Peyer's patch (tissue), 4 donors: ENCODE data around the gene BCKDHA.
A peak's percentile ranks its signal among the peaks of the same experiment; 100 is the strongest.

Experiments
- POLR2A ChIP-seq, 2 donors: fragments of 450-650 bp; IDR thresholded peaks; one replicate each; pipeline ENCODE4 v1.5.1; 2017; ENCODE audit warnings: antibody characterized with exemption in 2 of 2, mild to moderate bottlenecking in 2 of 2, moderate library complexity in 2 of 2
- TF ChIP-seq, protein P1 (sequence below), 6 experiments: fragments of 450-650 bp in 4 of 6; fragments of 200-600 bp in 2 of 6; sonication (generic) in 1 of 6; IDR thresholded peaks; one replicate each; pipeline ENCODE4 v1.5.1; 2017 to 2019; ENCODE audit warnings: antibody characterized with exemption in 6 of 6, mild to moderate bottlenecking in 3 of 6, moderate library complexity in 1 of 6

DNA sequence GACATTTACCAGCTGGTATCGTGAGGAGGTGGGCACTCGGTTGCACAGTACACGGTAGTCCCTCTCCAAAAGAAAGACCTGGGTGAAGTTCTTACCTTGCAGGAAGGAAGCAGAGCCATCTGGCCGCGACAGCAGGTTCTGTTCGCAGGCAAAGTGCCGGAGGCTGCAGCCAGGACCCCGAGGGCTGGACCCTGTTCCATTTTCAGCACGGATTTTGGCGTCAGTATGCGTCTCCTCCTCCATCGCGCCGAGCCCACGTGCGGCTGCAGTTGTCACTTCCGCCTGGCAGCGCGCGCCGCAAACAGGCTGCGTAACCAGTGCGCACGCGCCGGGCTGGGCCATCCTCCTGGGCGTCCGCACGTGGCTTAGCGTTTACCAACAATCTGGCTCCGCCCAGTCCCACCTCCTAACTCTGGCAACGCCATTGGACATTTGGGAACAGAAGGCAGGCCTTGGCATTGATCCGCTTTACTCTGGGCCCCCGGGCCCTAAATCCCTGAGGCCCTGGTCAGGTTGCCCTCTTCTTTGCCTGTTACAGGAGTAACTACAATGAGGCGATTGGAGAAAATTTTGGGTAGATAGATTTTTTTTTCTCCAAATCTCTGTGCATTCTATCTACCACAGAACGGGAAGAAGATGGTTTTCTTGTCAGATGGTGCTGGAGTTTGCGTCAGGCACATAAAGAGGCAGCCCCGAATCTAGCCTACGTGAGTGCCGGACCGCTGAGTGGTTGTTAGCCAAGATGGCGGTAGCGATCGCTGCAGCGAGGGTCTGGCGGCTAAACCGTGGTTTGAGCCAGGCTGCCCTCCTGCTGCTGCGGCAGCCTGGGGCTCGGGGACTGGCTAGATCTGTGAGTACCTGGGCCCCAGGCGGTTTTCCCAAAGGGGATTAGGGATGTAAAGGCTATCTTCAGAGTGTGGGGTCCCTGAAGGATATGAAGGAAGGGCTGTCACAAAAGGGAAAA, at the start of gene BCKDHA, which contains the start of gene EXOSC5:
- TF ChIP-seq, protein P1, sequence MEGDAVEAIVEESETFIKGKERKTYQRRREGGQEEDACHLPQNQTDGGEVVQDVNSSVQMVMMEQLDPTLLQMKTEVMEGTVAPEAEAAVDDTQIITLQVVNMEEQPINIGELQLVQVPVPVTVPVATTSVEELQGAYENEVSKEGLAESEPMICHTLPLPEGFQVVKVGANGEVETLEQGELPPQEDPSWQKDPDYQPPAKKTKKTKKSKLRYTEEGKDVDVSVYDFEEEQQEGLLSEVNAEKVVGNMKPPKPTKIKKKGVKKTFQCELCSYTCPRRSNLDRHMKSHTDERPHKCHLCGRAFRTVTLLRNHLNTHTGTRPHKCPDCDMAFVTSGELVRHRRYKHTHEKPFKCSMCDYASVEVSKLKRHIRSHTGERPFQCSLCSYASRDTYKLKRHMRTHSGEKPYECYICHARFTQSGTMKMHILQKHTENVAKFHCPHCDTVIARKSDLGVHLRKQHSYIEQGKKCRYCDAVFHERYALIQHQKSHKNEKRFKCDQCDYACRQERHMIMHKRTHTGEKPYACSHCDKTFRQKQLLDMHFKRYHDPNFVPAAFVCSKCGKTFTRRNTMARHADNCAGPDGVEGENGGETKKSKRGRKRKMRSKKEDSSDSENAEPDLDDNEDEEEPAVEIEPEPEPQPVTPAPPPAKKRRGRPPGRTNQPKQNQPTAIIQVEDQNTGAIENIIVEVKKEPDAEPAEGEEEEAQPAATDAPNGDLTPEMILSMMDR (IDR thresholded peaks at IDR 0.05): peak in 3 of 6 experiments; percentile 2 to 24 (median 17)
- TF ChIP-seq POLR2A (IDR thresholded peaks at IDR 0.05): peak; percentile 29 to 62
